ENCODE measurements around the gene WBP2. TPM values are rescaled to one million over a fixed set of nuclear protein-coding genes. Genes with fewer than 3 reads are reported as not detected.
A peak's percentile ranks its signal among the peaks of the same experiment; 100 is the strongest.

The WBP2 gene
- polyA plus RNA-seq, 3 donors = 62.4 to 93.3 (median 67.9) TPM

DNA sequence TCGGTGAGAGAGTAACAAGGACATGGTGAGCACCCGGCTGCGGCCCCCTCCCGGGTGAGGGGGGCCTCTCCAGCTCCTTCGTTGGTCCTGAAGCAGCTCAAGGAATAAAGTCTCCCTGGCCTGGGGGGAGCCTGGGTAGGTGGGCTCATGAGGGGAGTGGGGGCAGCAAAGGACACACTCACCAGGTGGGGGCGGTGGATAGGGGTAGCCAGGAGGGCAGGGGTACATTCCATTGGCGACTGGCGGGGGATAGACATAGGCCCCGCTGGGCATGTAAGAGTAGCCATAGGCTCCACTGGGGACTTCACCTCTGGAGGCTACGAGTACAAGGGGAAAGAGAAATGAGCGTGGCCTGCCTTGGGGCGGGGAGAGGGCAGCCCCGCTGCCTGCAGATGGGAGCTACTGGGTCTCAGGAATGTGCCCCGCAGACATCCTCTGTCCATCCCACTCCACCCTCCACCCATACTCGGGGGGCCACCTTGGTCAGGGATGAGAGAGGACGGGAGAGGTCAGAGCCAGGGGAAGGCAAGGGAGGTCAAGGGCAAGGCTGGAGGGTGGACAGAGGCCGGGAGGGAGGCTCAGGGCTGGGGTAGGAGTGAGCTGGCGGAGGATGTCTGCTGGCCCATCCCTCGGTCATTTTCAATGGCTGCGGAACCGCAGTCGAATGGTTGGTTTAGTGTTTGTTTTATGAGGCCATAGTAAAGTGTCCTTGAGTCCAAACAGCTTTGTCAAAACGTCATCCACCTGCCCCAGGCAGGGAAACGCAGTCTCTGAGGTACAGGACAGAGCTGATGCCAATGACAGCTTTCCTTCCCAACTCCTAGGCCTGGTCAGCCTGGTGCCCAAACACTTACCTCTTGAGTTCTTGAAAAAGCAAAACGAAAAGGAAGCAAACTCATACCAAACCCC lies 7.3 kb downstream of the WBP2 start:
- H3K4me3 Mint-ChIP-seq = no peak overlapping the region
- Histone ChIP-seq H3K27ac (ENCODE audit: low read depth in 1 of 2, low read length in 2 of 2) (peak overlapping the region in 1 of 2 donors; percentile 87), H3K4me3 (replicated peaks in 1 of 3; ENCODE audit: low read depth in 2 of 3, low read length in 3 of 3) (no peak overlapping the region), H3K9ac (ENCODE audit: insufficient read depth, low read length, poor library complexity, severe bottlenecking) (no peak overlapping the region), H2AFZ (ENCODE audit: insufficient read depth, low read depth, low read length, poor library complexity, severe bottlenecking) (no peak overlapping the region), H3K36me3 (replicated peaks in 1 of 2; ENCODE audit: control insufficient read depth in 1 of 2, insufficient read depth in 2 of 2, low read length in 2 of 2) (peaks cover 55 to 61% of the 10 kb centered on the region in 2 donors), H3K9me3 (replicated peaks in 1 of 2; ENCODE audit: control insufficient read depth in 1 of 2, insufficient read depth in 1 of 2, low read length in 2 of 2) (no peaks in the 10 kb centered on the region), H3K27me3 (ENCODE audit: control insufficient read depth in 2 of 2, insufficient read depth in 2 of 2, low read length in 2 of 2) (no peaks in the 10 kb centered on the region), H3K79me2 (ENCODE audit: insufficient read depth, low read length) (peaks cover 33% of the 10 kb centered on the region), H3K4me2 (replicated peaks; ENCODE audit: extremely low read depth, low read length, poor library complexity, severe bottlenecking) (no peak overlapping the region), H4K20me1 (ENCODE audit: insufficient read depth, low read length) (peaks cover 67% of the 10 kb centered on the region), H3K4me1 (ENCODE audit: control insufficient read depth in 1 of 2, insufficient read depth in 2 of 2, low read length in 2 of 2) (peaks cover 29 to 47% of the 10 kb centered on the region in 2 donors)
- H3K36me3 Mint-ChIP-seq = peaks cover 58 to 73% of the 10 kb centered on the region in 2 donors
- WGBS (ENCODE audit: insufficient coverage) = 99% methylated on average over 18 of the region's 25 CpGs
- no peak for DNase-seq
- intact Hi-C loops (cut with micrococcal nuclease) = loop anchor here (5.0 to 10.0 kb wide), 2 partner anchors 71 to 183 kb away; partner anchors contain the start of genes RECQL5 (in 1 of the 2) and SAP30BP (in 1 of the 2)
- peak overlapping the region in 5 of 7 donors; percentile 30 to 77 (median 62) for H3K27ac Mint-ChIP-seq
- H3K4me1 Mint-ChIP-seq = peaks cover 23% of the 10 kb centered on the region
- TF ChIP-seq, protein P1, sequence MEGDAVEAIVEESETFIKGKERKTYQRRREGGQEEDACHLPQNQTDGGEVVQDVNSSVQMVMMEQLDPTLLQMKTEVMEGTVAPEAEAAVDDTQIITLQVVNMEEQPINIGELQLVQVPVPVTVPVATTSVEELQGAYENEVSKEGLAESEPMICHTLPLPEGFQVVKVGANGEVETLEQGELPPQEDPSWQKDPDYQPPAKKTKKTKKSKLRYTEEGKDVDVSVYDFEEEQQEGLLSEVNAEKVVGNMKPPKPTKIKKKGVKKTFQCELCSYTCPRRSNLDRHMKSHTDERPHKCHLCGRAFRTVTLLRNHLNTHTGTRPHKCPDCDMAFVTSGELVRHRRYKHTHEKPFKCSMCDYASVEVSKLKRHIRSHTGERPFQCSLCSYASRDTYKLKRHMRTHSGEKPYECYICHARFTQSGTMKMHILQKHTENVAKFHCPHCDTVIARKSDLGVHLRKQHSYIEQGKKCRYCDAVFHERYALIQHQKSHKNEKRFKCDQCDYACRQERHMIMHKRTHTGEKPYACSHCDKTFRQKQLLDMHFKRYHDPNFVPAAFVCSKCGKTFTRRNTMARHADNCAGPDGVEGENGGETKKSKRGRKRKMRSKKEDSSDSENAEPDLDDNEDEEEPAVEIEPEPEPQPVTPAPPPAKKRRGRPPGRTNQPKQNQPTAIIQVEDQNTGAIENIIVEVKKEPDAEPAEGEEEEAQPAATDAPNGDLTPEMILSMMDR (IDR thresholded peaks at IDR 0.05) = no peak
- no peaks in the 10 kb centered on the region for H3K9me3 Mint-ChIP-seq
- H3K27me3 Mint-ChIP-seq (ENCODE audit: low read depth in 3 of 3) = no peaks in the 10 kb centered on the region

DNA sequence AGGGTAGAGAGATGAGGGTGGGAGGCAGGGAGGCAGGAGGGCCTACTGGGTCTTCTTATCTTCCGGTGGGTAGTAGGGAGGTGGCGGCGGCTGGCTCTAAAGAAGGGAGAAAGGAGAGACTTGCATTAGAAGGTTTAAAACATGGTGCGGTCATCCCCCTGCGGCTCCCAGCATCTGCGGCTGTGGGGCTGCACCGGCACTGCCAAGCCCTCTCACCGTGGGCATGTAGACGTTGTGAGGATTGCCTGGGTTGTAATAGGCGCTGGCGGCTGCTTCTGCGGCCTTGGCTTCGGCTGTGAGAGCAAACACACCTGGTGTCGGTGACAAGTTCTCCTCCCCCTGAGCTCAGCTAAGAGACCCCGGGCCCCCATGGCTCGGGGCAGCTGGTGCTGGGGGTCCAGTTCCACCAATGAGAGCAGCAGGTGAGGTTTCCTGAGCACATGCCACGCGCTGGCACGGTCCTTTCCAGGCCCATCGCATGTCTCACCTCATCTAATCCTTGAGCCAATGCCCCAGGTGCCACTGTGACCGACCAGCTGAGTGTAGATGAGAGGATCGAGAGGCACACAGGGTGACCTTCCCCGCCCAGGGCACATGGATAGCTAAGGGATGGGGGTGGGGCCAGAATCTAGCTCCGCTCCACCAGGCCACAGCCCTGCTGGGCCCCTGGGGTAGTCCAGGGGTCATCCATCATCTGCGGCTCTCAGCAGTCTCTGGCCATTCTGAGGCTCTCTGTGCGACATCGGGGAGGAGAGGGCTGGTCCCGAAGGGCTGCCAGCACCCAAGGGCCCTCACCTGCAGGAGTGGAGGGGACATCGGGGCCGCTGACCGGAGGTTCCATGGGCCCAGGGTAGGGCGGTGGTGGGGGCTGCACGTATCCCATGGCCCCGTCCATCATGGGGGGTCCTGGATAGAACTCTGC lies 8.2 kb downstream of the WBP2 start:
- Mint-ChIP-seq H3K9me3 (no peaks in the 10 kb centered on the region), H3K27ac (peak overlapping the region in 4 of 7 donors; percentile 36 to 91 (median 72)), H3K36me3 (peaks cover 60 to 70% of the 10 kb centered on the region in 2 donors), H3K27me3 (ENCODE audit: low read depth in 3 of 3) (no peaks in the 10 kb centered on the region), H3K4me1 (peaks cover 23% of the 10 kb centered on the region), H3K4me3 (no peak overlapping the region)
- H4K20me1 ChIP-seq (ENCODE audit: insufficient read depth, low read length) = peaks cover 77% of the 10 kb centered on the region
- DNase-seq = no peak
- H3K9me3 ChIP-seq (replicated peaks in 1 of 2; ENCODE audit: control insufficient read depth in 1 of 2, insufficient read depth in 1 of 2, low read length in 2 of 2) = no peaks in the 10 kb centered on the region
- peaks cover 33 to 52% of the 10 kb centered on the region in 2 donors for H3K4me1 ChIP-seq (ENCODE audit: control insufficient read depth in 1 of 2, insufficient read depth in 2 of 2, low read length in 2 of 2)
- intact Hi-C loops (cut with micrococcal nuclease) = loop anchor here (5.0 to 10.0 kb wide), 2 partner anchors 70 to 182 kb away; partner anchors contain the start of genes RECQL5 (in 1 of the 2) and SAP30BP (in 1 of the 2)
- 96% methylated on average over 30 of the region's 34 CpGs for WGBS (ENCODE audit: insufficient coverage)
- TF ChIP-seq, protein P1 (IDR thresholded peaks at IDR 0.05) = no peak
- no peak overlapping the region for H3K4me3 ChIP-seq (replicated peaks in 1 of 3; ENCODE audit: low read depth in 2 of 3, low read length in 3 of 3)
- H2AFZ ChIP-seq (ENCODE audit: insufficient read depth, low read depth, low read length, poor library complexity, severe bottlenecking) = no peak overlapping the region
- H3K9ac ChIP-seq (ENCODE audit: insufficient read depth, low read length, poor library complexity, severe bottlenecking) = no peak overlapping the region
- peaks cover 37% of the 10 kb centered on the region for H3K79me2 ChIP-seq (ENCODE audit: insufficient read depth, low read length)
- H3K36me3 ChIP-seq (replicated peaks in 1 of 2; ENCODE audit: control insufficient read depth in 1 of 2, insufficient read depth in 2 of 2, low read length in 2 of 2) = peaks cover 62 to 70% of the 10 kb centered on the region in 2 donors
- H3K4me2 ChIP-seq (replicated peaks; ENCODE audit: extremely low read depth, low read length, poor library complexity, severe bottlenecking) = no peak overlapping the region
- H3K27me3 ChIP-seq (ENCODE audit: control insufficient read depth in 2 of 2, insufficient read depth in 2 of 2, low read length in 2 of 2) = no peaks in the 10 kb centered on the region
- peak overlapping the region; percentile 87 for H3K27ac ChIP-seq (ENCODE audit: low read depth in 1 of 2, low read length in 2 of 2)

All from CD14-positive monocyte (primary cell).